ENCODE results near the gene ZNF385D.

Gene ZNF385D

GRCh38 chr3:21463319-21463718 is 287.7 kb downstream of the ZNF385D start:
- Histone ChIP-seq H3K27me3 (ENCODE audit: control insufficient read depth in 1 of 2, insufficient read depth in 1 of 2, low read length in 2 of 2) (no peaks in the 10 kb centered on the region), H4K91ac (ENCODE audit: low read length) (no peak overlapping the region)

GRCh38 chr3:21462141-21462540 is 288.9 kb downstream of the ZNF385D start:
- Histone ChIP-seq H3K36me3 (ENCODE audit: control insufficient read depth in 1 of 2, insufficient read depth in 2 of 2, low read depth in 1 of 2, low read length in 2 of 2) (peaks cover 0 to 8% of the 10 kb centered on the region in 2 experiments), H2AK5ac (ENCODE audit: low read length, severe bottlenecking) (no peak overlapping the region), H3K79me1 (replicated peaks; ENCODE audit: low read length, poor library complexity, severe bottlenecking) (peaks cover 2% of the 10 kb centered on the region), H3K4me3 (ENCODE audit: insufficient read depth in 1 of 2, low read depth in 1 of 2, low read length in 2 of 2) (no peak overlapping the region), H2BK12ac (ENCODE audit: low read length in 2 of 2) (no peak overlapping the region), H2AFZ (ENCODE audit: low read depth, low read length) (no peak overlapping the region), H3K9ac (ENCODE audit: low read length) (no peak overlapping the region), H3K4ac (ENCODE audit: low read depth in 1 of 2, low read length in 2 of 2) (no peak overlapping the region), H4K8ac (ENCODE audit: low read length) (no peak overlapping the region), H3K27ac (ENCODE audit: low read length, poor library complexity, severe bottlenecking) (no peak overlapping the region), H2BK5ac (ENCODE audit: low read depth, low read length, poor library complexity, severe bottlenecking) (no peak overlapping the region), H2BK15ac (ENCODE audit: low read depth, poor library complexity, severe bottlenecking) (no peak overlapping the region), H2BK120ac (ENCODE audit: low read depth, low read length) (no peak overlapping the region), H3K18ac (ENCODE audit: low read depth in 1 of 2, low read length in 2 of 2) (no peak overlapping the region), H3K9me3 (ENCODE audit: control insufficient read depth, low read length) (no peaks in the 10 kb centered on the region), H3K27me3 (ENCODE audit: control insufficient read depth in 1 of 2, insufficient read depth in 1 of 2, low read length in 2 of 2) (no peaks in the 10 kb centered on the region), H3K14ac (ENCODE audit: low read length in 2 of 2) (no peak overlapping the region), H3K4me2 (ENCODE audit: low read length, poor library complexity, severe bottlenecking) (no peak overlapping the region), H4K91ac (ENCODE audit: low read length) (no peak overlapping the region), H3K23ac (ENCODE audit: low read length in 2 of 2) (no peak overlapping the region), H3K4me1 (ENCODE audit: control insufficient read depth, insufficient read depth, low read depth, low read length) (no peaks in the 10 kb centered on the region)
- DNase-seq, result no peak

More at GRCh38 chr3:21463319-21463718, 287.7 kb downstream of the ZNF385D start:
- no peak overlapping the region for H2AFZ ChIP-seq (ENCODE audit: low read depth, low read length)
- H2BK120ac ChIP-seq (ENCODE audit: low read depth, low read length), result no peak overlapping the region
- no peak overlapping the region for H3K23ac ChIP-seq (ENCODE audit: low read length in 2 of 2)
- no peaks in the 10 kb centered on the region for H3K9me3 ChIP-seq (ENCODE audit: control insufficient read depth, low read length)
- H3K4me1 ChIP-seq (ENCODE audit: control insufficient read depth, insufficient read depth, low read depth, low read length), result no peaks in the 10 kb centered on the region
- H2BK15ac ChIP-seq (ENCODE audit: low read depth, poor library complexity, severe bottlenecking), result no peak overlapping the region
- H3K9ac ChIP-seq (ENCODE audit: low read length), result no peak overlapping the region
- H3K4ac ChIP-seq (ENCODE audit: low read depth in 1 of 2, low read length in 2 of 2), result no peak overlapping the region
- H2BK5ac ChIP-seq (ENCODE audit: low read depth, low read length, poor library complexity, severe bottlenecking), result no peak overlapping the region
- H3K4me2 ChIP-seq (ENCODE audit: low read length, poor library complexity, severe bottlenecking), result no peak overlapping the region
- no peak overlapping the region for H2BK12ac ChIP-seq (ENCODE audit: low read length in 2 of 2)
- H3K79me1 ChIP-seq (replicated peaks; ENCODE audit: low read length, poor library complexity, severe bottlenecking), result peaks cover 2% of the 10 kb centered on the region
- H3K36me3 ChIP-seq (ENCODE audit: control insufficient read depth in 1 of 2, insufficient read depth in 2 of 2, low read depth in 1 of 2, low read length in 2 of 2), result peaks cover 0 to 8% of the 10 kb centered on the region in 2 experiments
- no peak overlapping the region for H4K8ac ChIP-seq (ENCODE audit: low read length)
- no peak overlapping the region for H3K27ac ChIP-seq (ENCODE audit: low read length, poor library complexity, severe bottlenecking)
- H3K18ac ChIP-seq (ENCODE audit: low read depth in 1 of 2, low read length in 2 of 2), result no peak overlapping the region
- H3K4me3 ChIP-seq (ENCODE audit: insufficient read depth in 1 of 2, low read depth in 1 of 2, low read length in 2 of 2), result no peak overlapping the region
- no peak overlapping the region for H2AK5ac ChIP-seq (ENCODE audit: low read length, severe bottlenecking)
- 89% methylated on average over 4 of the region's 4 CpGs for WGBS
- no peak overlapping the region for H3K14ac ChIP-seq (ENCODE audit: low read length in 2 of 2)
- DNase-seq, result no peak

GRCh38 chr3:21457084-21457483 is 293.9 kb downstream of the ZNF385D start:
- H3K4me2 ChIP-seq (ENCODE audit: low read length, poor library complexity, severe bottlenecking), result no peak overlapping the region
- no peak overlapping the region for H2AFZ ChIP-seq (ENCODE audit: low read depth, low read length)
- H3K36me3 ChIP-seq (ENCODE audit: control insufficient read depth in 1 of 2, insufficient read depth in 2 of 2, low read depth in 1 of 2, low read length in 2 of 2), result peaks cover 0 to 3% of the 10 kb centered on the region in 2 experiments
- no peak overlapping the region for H2BK15ac ChIP-seq (ENCODE audit: low read depth, poor library complexity, severe bottlenecking)
- H3K14ac ChIP-seq (ENCODE audit: low read length in 2 of 2), result no peak overlapping the region
- H4K91ac ChIP-seq (ENCODE audit: low read length), result no peak overlapping the region
- H3K9me3 ChIP-seq (ENCODE audit: control insufficient read depth, low read length), result peaks cover 5% of the 10 kb centered on the region
- H2BK5ac ChIP-seq (ENCODE audit: low read depth, low read length, poor library complexity, severe bottlenecking), result no peak overlapping the region
- no peak for DNase-seq
- no peak overlapping the region for H2BK120ac ChIP-seq (ENCODE audit: low read depth, low read length)
- H3K4ac ChIP-seq (ENCODE audit: low read depth in 1 of 2, low read length in 2 of 2), result no peak overlapping the region
- no peaks in the 10 kb centered on the region for H3K79me1 ChIP-seq (replicated peaks; ENCODE audit: low read length, poor library complexity, severe bottlenecking)
- no peak overlapping the region for H3K27ac ChIP-seq (ENCODE audit: low read length, poor library complexity, severe bottlenecking)
- H3K27me3 ChIP-seq (ENCODE audit: control insufficient read depth in 1 of 2, insufficient read depth in 1 of 2, low read length in 2 of 2), result no peaks in the 10 kb centered on the region
- H3K9ac ChIP-seq (ENCODE audit: low read length), result no peak overlapping the region
- no peak overlapping the region for H3K23ac ChIP-seq (ENCODE audit: low read length in 2 of 2)
- no peak overlapping the region for H3K18ac ChIP-seq (ENCODE audit: low read depth in 1 of 2, low read length in 2 of 2)
- H4K8ac ChIP-seq (ENCODE audit: low read length), result no peak overlapping the region
- no peak overlapping the region for H2BK12ac ChIP-seq (ENCODE audit: low read length in 2 of 2)
- WGBS, result 62% methylated on average over 3 of the region's 5 CpGs
- no peak overlapping the region for H2AK5ac ChIP-seq (ENCODE audit: low read length, severe bottlenecking)
- H3K4me3 ChIP-seq (ENCODE audit: insufficient read depth in 1 of 2, low read depth in 1 of 2, low read length in 2 of 2), result no peak overlapping the region
- no peaks in the 10 kb centered on the region for H3K4me1 ChIP-seq (ENCODE audit: control insufficient read depth, insufficient read depth, low read depth, low read length)

- no peak overlapping the region for H2BK15ac ChIP-seq (ENCODE audit: low read depth, poor library complexity, severe bottlenecking)
- H2BK12ac ChIP-seq (ENCODE audit: low read length in 2 of 2), result no peak overlapping the region
- no peak overlapping the region for H3K4me3 ChIP-seq (ENCODE audit: insufficient read depth in 1 of 2, low read depth in 1 of 2, low read length in 2 of 2)
- 21% methylated on average over 2 of the region's 2 CpGs for WGBS
- no peak for DNase-seq
- H3K4ac ChIP-seq (ENCODE audit: low read depth in 1 of 2, low read length in 2 of 2), result no peak overlapping the region
- H2BK120ac ChIP-seq (ENCODE audit: low read depth, low read length), result no peak overlapping the region
- H3K27me3 ChIP-seq (ENCODE audit: control insufficient read depth in 1 of 2, insufficient read depth in 1 of 2, low read length in 2 of 2), result no peaks in the 10 kb centered on the region
- no peak overlapping the region for H4K91ac ChIP-seq (ENCODE audit: low read length)
- no peak overlapping the region for H3K14ac ChIP-seq (ENCODE audit: low read length in 2 of 2)
- peak overlapping the region; percentile 40 for H2AK5ac ChIP-seq (ENCODE audit: low read length, severe bottlenecking)
- no peak overlapping the region for H3K27ac ChIP-seq (ENCODE audit: low read length, poor library complexity, severe bottlenecking)
- no peak overlapping the region for H3K18ac ChIP-seq (ENCODE audit: low read depth in 1 of 2, low read length in 2 of 2)
- no peak overlapping the region for H3K4me2 ChIP-seq (ENCODE audit: low read length, poor library complexity, severe bottlenecking)
- H4K8ac ChIP-seq (ENCODE audit: low read length), result no peak overlapping the region
- H3K36me3 ChIP-seq (ENCODE audit: control insufficient read depth in 1 of 2, insufficient read depth in 2 of 2, low read depth in 1 of 2, low read length in 2 of 2), result peaks cover 0 to 4% of the 10 kb centered on the region in 2 experiments
- no peak overlapping the region for H3K23ac ChIP-seq (ENCODE audit: low read length in 2 of 2)
- H3K9me3 ChIP-seq (ENCODE audit: control insufficient read depth, low read length), result peaks cover 5% of the 10 kb centered on the region
- no peak overlapping the region for H2BK5ac ChIP-seq (ENCODE audit: low read depth, low read length, poor library complexity, severe bottlenecking)
- H2AFZ ChIP-seq (ENCODE audit: low read depth, low read length), result no peak overlapping the region
- H3K79me1 ChIP-seq (replicated peaks; ENCODE audit: low read length, poor library complexity, severe bottlenecking), result peaks cover 2% of the 10 kb centered on the region
- H3K9ac ChIP-seq (ENCODE audit: low read length), result no peak overlapping the region
- H3K4me1 ChIP-seq (ENCODE audit: control insufficient read depth, insufficient read depth, low read depth, low read length), result peaks cover 2% of the 10 kb centered on the region
Measured at GRCh38 chr3:21449738-21450137, 301.3 kb downstream of the ZNF385D start.
